ENCODE results near the gene TPRX1.
"Not testable (repeated sequence)": the region's sequence is repeated elsewhere in the genome, so short reads cannot be mapped to it uniquely, and the experiment has no call there.

The TPRX1 gene

DNA sequence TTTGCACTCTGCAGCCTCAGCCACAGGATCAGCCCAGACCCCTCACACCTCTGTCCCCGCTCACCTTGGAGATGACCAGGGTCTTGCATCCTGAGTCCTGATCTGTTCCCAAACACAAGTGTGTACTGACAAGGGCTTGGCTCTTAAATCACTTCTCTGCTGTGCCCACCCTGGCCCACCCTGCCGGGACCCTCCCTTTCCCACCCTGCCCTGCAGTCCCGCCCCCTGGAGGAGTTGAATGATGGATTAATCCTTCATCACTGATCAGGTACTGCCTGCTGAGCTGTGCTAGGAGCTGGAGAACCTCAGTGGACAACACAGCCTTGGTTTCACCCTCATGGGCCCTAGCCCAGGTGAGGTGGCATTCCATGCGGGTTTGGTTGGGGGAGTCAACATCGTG lies at the start of gene TPRX1:
Gene TPRX1, minus strand, starts transcription at position 101 of the 400 bp plus-strand sequence. Its CDS starts 12 bp downstream, at position 89.
- not testable (repeated sequence) for DNase-seq

- no peak for DNase-seq
Observed at GRCh38 chr19:47853003-47853402, 48.7 kb upstream of the TPRX1 start.

- no peak for DNase-seq
Observed at GRCh38 chr19:47848823-47849473, 44.6 kb upstream of the TPRX1 start.

GRCh38 chr19:47848425-47848822 lies 44.1 kb upstream of the TPRX1 start:
- no peak for DNase-seq

- DNase-seq = no peak
Observed at GRCh38 chr19:47842941-47843340, 38.6 kb upstream of the TPRX1 start.

- no peak for DNase-seq
Observed at GRCh38 chr19:47839913-47840312, 35.6 kb upstream of the TPRX1 start.

GRCh38 chr19:47839411-47839810 lies 35.1 kb upstream of the TPRX1 start:
- no peak for DNase-seq

GRCh38 chr19:47836038-47836437 lies 31.7 kb upstream of the TPRX1 start:
- no peak for DNase-seq

- DNase-seq = no peak
Observed at GRCh38 chr19:47832723-47833122, 28.4 kb upstream of the TPRX1 start.

- no peak for DNase-seq
Observed at GRCh38 chr19:47826800-47827199, 22.4 kb upstream of the TPRX1 start.

DNA sequence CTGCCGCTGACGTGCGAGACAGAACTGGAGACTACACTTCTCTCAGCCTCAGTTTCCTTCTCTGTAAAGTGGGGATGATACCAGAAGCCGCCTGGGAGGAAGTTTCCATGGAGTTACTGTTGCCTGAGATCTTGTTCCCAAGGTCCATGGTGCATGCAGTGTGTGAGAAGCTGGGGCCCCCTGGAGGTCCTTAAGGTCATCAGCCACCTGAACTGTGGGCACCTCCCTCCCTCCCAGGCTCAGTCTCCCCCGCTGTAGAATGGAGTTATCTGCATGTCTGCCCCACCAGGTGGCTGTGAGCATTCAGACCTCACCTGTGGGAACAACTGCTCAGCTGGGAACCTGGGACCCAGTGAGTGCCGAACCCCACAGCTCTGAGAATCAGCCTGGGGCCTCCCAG lies 20.0 kb upstream of the TPRX1 start:
- DNase-seq = no peak

GRCh38 chr19:47821460-47822020 lies 17.2 kb upstream of the TPRX1 start, which contains the start of gene CRX:
CRX (plus strand) TSS chr19:47821937; CDS start chr19:47834444, 12,507 bp downstream.
- DNase-seq = no peak

DNA sequence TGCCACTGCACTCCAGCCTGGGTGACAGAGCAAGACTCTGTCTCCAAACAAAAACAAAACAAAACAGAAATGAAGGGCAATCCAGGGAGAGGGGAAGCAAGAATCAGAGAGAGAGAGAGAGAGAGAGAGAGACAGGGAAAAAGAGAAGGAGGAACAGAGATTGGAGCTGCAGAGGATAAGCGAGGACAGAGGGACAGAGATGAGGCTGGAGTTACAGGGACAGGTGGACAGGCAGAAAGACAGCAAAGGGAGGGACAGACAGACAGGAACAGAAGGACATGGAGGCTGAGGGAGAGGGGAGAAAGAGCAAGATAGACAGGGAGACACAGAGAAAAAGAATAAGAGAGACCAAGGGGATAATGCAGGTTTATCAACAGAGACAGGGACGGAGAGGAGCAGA lies 16.1 kb upstream of the TPRX1 start:
- DNase-seq = no peak

DNA sequence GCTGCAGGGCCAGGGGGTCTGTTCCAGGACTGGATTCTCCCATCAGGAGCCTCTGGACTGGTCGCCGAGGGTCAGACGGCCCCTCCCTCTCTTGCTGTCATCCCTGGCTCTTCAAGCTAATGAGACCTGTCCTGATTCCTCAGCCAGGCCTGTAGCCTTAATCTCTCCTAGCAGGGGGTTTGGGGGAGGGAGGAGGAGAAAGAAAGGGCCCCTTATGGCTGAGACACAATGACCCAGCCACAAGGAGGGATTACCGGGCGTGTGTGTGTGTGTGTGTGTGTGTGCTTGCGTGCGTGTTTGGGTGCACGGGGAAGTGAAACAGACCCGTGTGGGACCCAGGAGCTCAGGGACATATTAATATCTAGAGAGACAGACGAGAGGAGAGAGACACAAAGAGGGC lies 15.5 kb upstream of the TPRX1 start:
- no peak for DNase-seq

GRCh38 chr19:47818221-47818620 lies 13.9 kb upstream of the TPRX1 start:
- not testable (repeated sequence) for DNase-seq

GRCh38 chr19:47816270-47816669 lies 11.9 kb upstream of the TPRX1 start:
- DNase-seq = not testable (repeated sequence)

DNA sequence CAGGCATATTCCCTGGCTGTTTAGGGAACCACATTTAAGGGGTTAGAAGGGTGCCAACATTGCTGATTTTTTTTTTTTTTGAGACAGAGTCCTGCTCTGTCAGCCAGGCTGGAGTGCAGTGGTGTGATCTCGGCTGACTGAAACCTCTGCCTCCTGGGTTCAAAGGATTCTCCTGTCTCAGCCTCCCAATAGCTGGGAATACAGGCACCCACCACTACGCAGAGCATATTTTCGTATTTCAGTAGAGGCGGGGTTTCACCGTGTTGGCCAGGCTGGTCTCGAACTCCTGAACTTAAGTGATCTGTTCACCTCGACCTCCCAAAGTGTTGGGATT lies 9.6 kb upstream of the TPRX1 start:
- no peak for DNase-seq

DNA sequence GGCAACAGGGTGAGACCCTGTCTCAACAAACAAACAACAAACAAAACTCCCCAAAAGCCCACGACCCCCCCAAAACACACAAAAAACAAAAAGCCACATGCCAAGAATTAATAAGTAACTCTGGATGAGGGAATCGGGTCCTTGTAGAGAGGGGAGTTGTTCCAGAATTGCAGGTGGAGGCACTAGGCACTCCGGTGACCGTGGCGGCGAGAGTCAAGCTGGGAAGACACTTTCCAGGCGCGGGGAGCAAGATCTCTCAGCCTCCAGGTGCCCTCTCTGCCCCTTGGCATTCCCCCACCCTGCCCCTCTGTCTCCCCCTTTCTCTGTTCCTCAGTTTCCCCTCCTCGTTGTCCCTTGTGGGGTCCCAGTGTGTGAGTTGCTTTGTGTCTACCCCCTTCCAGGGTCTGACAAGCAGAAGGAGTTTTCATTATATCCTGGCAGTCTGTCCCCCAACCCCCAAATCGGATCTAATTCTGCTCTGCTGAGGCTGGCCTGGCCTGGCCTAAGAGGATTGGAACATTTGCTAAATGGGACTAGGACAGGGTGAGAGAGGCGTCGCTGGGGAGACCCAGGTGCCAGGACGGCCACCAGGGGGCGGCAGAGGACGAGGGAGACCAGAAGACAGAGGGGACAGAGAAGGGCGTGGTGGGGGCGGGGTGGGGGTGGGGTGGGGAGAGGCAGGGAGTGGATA lies 9.1 kb upstream of the TPRX1 start:
- peak; percentile 15 for DNase-seq

DNA sequence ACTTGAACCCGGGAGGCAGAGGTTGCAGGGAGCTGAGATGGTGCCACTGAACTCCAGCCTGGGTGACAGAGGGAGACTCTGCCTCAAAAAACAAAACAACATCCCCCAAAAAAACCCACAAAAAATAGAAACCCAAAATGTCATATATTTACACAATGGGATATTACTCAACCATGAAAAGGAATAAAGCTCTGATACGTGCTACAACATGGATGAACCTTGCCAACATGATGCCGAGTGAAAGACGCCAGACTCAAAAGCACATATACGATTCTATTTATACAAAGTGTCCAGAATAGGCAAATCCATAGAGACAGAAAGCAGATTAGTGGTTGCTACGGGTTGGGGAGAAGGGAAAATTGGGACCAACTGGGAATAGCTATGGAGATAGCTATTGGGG lies 2.1 kb upstream of the TPRX1 start:
- DNase-seq = no peak

GRCh38 chr19:47805313-47805712 lies 962 bp upstream of the TPRX1 start:
- DNase-seq = no peak

GRCh38 chr19:47803671-47804070 lies 680 bp downstream of the TPRX1 start:
- not testable (repeated sequence) for DNase-seq

- DNase-seq = not testable (repeated sequence)
Observed at GRCh38 chr19:47803148-47803547, 1.2 kb downstream of the TPRX1 start.

DNA sequence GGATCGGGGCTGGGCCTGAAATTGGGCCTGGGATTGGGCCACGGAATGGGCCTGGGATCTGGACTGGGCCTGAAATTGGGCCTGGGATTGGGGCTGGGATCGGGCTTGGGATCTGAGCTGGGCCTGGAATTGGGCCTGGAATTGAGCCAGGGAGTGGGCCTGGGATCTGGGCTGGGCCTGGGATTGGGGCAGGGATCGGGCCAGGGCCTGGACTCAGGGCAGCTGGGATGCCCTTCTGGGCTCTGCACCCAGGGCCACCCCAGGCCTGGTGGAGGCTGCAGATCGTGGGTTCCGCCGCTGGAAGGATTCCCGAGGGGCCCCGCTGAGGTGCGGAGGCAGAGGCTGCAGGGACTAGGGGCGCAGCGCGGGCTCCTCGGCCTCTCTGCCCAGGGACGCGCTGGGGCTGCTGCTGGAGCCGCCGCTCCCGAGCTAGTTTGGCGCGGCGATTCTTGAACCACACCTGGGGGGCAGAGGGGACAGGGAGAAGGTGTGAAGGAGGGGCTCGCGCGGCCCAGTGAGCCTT lies 1.8 kb downstream of the TPRX1 start:
- DNase-seq = no peak

GRCh38 chr19:47801270-47801669 lies 3.1 kb downstream of the TPRX1 start:
- no peak for DNase-seq
